GM23248 (cell line): Measurements from ENCODE around the gene LDLRAD2.

Experiments used
- EZH2 ChIP-seq: fragments of 200-600 bp; sonication (generic); IDR thresholded peaks from 2 replicates; pipeline ENCODE4 v1.6.1; 2018; ENCODE audit warnings: antibody characterized with exemption, mild to moderate bottlenecking; ENCODE audit not compliant: insufficient read depth, poor library complexity, severe bottlenecking
- EZH2phosphoT487 ChIP-seq: fragments of 200-600 bp; sonication (generic); IDR thresholded peaks from 2 replicates; pipeline ENCODE4 v1.6.1; 2018; ENCODE audit warnings: antibody characterized with exemption, moderate library complexity, mild to moderate bottlenecking, low read depth; ENCODE audit not compliant: insufficient read depth

DNA sequence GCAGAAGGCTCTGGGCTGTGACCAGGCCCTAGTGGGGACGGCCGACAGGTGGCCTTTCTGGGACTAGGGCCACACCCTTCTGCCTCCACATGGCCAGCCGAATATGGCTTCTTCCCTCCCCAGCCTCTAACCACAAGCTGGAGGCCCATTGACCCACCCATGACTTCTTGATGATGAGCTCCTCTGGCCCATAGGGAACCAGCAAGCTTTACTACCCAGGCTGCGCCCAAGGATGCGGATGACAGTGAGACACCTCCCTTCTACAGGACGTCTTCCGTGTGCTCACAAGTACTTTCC, 41.0 kb downstream of the LDLRAD2 start:
- TF ChIP-seq EZH2phosphoT487 (no peak), EZH2 (no peak)
